GM19452 (cell line): ENCODE data around the gene CDAN1.

Source experiments
- ATAC-seq: cut with Tn5 transposase; IDR thresholded peaks from one replicate; pipeline ENCODE4 v1.9.1; 2021; ENCODE audit not compliant: unreplicated experiment

The CDAN1 gene

DNA sequence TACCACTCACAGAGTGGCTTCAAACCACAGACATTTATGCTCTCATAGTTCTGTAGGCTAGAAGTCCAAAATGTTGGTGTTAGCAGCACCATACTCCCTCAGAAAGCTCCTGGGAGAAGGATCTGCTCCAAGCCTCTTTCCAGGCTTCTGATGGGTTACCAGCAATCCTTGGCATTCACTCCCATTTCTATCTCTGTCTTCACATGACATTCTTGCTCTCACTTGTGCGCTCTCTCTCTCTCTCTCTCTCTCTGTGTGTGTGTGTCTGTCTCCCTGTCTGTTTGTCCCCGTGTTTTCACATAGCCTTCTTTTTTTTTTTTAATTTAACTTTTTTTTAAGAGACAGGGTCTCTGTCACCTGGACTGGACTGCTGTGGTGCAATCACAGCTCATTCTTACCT, 26.3 kb downstream of the CDAN1 start:
- no peak for ATAC-seq

DNA sequence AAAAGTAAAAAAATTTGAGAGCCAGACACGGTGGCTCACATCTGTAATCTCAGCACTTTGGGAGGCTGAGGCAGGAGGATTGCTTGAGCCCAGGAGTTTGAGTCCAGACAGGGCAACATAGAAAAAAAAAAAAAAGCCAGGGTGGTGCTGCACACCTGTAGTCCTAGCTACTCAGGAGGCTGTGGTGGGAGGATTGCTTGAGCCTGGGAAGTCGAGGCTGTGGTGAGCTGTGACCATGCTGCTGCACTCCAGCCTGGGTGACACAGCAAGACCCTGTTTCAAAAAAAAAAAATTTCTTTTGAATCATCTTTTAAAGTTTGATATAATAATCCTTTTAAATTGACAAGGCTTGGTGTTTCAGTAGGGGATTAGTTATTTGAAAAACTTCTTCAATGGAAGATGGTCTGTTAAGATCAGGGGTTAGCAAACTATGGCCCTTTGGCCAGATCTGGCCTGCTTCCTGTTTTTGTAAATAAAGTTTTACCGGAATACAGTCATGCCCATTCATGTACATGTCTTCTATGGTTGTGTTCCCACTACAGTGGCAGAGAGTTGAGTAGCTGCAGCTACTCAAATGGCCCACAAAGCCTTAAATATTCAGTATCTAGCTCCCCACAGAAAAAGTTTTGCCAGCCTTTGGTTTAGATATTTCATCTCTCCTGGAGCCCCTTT, 28.9 kb downstream of the CDAN1 start:
- ATAC-seq = no peak

DNA sequence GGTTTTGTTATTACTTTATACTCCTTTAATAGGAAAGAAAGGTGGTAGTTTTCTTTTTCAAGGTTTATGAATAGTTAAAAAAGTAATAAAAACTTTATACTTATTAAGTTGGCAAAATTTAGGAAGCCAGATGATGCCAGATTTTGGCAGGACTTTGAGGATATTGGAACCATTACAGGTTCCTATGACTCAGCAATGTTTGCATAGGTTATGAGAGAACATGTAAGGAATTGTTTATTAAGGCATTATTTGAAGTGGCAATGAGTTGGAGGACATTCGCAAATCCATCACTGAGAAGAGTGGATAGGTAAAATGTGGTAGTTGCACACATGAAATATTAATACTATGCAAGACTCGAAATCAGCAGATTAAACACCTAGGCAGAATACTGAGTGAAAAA, 29.9 kb downstream of the CDAN1 start:
- ATAC-seq = no peak

GRCh38 chr15:42705336-42705735, 31.6 kb downstream of the CDAN1 start:
- no peak for ATAC-seq

- no peak for ATAC-seq
Observed at GRCh38 chr15:42704492-42704926, 32.4 kb downstream of the CDAN1 start.

DNA sequence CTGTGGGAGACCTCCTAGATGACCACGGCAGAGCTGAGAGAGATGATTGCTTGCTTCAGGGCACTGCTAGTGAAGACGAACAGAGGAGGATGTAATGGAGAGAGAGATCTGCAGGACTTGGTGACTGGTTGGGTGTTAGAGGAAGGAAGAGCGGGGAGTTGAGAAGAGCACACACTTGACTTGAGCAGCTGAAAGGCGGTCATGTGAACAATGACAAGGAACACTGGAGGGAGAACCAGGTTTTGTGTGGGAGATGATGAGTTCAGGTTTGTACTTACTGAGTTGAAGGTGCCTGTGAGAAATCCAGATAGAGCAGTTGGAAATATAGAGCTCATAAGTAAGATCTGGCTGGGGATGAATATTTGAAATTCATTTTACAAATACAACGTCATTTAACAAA, 40.3 kb downstream of the CDAN1 start:
- no peak for ATAC-seq

- no peak for ATAC-seq
Observed at GRCh38 chr15:42695527-42696071, 41.3 kb downstream of the CDAN1 start.

GRCh38 chr15:42694398-42694797, 42.5 kb downstream of the CDAN1 start:
- ATAC-seq = no peak

DNA sequence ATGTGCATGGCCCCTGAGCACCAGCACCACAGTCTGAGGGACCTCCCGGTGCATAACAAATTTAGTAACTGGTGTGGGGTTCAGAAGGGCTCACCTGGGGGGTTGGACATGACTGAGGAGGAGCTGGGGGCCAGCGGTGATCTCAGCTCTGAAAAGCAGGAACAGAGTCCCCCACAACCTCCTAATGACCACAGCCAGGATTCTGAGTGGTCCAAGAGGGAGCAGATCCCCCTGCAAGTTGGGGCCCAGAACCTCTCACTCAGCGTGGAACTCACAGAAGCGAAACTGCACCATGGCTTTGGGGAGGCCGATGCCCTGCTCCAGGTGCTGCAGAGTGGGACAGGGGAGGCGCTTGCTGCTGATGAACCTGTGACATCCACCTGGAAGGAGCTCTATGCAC, 43.0 kb downstream of the CDAN1 start:
- ATAC-seq = no peak

DNA sequence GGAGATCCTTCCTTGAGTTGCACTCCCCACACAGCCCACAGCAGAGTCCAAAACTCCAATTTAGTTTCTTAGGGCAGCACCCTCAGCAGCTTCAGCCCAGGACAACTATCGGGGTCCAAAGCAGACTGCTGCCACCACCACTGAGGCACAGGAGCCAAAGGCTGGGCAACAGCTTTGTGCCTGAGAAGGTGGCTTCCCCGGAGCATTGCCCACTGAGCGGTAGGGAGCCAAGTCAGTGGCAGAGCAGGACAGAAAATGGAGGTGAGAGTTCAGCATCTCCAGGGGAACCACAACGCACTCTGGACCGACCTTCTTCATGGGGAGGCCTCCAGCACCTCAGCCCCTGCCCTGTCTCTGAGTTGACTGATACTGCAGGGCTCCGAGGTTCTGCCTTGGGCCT, 43.4 kb downstream of the CDAN1 start:
- no peak for ATAC-seq

DNA sequence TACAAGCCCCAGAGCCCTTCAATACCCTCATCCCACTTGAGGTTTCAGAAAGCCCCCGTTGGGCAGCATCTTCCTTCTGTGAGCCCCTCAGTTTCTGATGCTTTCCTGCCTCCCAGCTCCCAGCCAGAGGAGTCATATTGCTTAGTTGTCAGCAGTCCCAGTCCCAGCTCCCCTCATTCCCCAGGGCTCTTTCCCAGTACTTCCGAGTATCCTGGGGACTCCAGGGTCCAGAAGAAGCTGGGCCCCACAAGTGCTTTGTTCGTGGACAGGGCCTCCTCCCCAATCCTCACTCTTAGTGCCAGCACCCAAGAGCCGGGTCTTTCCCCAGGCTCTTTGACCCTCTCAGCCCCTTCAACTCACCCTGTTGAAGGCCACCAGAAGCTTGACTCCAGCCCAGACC, 43.9 kb downstream of the CDAN1 start:
- ATAC-seq = no peak

- ATAC-seq = no peak
Observed at GRCh38 chr15:42692536-42692935, 44.4 kb downstream of the CDAN1 start.

DNA sequence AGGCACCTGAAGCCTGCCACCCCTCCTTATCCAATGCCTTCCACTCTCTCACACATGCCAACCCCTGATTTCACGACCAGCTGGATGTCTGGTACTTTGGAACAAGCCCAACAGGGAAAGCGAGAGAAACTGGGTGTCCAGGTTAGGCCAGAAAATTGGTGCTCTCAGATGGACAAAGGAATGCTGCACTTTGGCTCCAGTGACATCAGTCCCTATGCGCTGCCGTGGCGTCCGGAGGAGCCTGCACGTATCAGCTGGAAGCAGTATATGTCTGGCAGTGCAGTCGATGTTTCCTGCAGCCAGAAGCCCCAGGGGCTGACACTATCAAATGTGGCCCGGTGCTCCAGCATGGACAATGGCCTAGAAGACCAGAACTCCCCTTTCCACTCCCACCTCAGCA, 45.2 kb downstream of the CDAN1 start:
- no peak for ATAC-seq

DNA sequence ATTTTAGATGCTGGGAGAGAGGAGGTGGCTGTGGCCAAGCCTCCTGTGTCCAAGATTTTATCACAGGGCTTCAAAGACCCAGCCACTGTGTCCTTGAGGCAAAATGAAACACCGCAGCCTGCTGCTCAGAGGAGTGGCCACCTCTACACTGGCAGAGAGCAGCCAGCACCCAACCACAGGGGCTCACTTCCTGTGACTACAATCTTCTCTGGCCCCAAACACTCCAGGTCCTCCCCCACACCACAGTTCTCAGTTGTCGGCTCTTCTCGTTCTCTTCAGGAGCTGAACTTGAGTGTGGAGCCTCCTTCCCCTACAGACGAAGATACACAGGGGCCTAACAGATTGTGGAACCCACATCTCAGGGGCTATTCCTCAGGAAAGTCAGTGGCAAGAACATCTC, 45.6 kb downstream of the CDAN1 start:
- ATAC-seq = no peak

DNA sequence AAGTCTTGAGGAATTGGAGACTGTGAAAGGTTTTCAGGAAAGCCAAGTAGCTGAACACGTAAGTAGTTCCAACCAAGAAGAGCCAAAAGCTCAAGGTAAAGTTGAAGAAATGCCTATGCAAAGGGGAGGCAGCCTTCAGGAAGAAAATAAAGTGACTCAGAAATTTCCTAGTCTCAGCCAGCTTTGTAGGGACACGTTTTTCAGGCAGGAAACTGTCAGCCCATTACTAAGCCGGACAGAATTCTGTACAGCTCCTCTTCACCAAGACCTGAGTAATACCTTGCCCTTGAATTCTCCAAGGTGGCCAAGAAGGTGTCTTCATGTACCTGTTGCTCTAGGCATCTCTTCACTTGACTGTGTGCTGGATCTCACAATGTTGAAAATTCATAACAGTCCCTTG, 48.6 kb downstream of the CDAN1 start:
- no peak for ATAC-seq

DNA sequence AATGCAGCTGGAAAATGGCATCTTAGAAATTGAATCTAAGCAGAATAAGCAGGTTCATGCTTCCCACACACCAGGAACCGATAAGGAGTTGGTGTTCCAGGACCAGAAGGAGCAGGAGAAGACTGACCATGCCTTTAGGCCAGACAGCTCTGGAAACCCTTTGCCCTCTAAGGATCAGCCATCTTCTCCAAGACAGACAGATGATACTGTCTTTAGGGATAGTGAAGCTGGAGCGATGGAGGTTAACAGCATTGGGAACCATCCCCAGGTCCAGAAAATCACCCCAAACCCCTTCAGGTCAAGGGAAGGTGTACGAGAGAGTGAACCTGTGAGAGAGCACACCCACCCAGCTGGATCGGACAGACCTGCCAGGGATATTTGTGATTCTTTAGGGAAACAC, 49.2 kb downstream of the CDAN1 start:
- no peak for ATAC-seq

- ATAC-seq = no peak
Observed at GRCh38 chr15:42686281-42686680, 50.6 kb downstream of the CDAN1 start.

GRCh38 chr15:42681119-42681518, 55.8 kb downstream of the CDAN1 start:
- no peak for ATAC-seq

GRCh38 chr15:42680142-42680482, 56.8 kb downstream of the CDAN1 start:
- peak; percentile 48 for ATAC-seq

DNA sequence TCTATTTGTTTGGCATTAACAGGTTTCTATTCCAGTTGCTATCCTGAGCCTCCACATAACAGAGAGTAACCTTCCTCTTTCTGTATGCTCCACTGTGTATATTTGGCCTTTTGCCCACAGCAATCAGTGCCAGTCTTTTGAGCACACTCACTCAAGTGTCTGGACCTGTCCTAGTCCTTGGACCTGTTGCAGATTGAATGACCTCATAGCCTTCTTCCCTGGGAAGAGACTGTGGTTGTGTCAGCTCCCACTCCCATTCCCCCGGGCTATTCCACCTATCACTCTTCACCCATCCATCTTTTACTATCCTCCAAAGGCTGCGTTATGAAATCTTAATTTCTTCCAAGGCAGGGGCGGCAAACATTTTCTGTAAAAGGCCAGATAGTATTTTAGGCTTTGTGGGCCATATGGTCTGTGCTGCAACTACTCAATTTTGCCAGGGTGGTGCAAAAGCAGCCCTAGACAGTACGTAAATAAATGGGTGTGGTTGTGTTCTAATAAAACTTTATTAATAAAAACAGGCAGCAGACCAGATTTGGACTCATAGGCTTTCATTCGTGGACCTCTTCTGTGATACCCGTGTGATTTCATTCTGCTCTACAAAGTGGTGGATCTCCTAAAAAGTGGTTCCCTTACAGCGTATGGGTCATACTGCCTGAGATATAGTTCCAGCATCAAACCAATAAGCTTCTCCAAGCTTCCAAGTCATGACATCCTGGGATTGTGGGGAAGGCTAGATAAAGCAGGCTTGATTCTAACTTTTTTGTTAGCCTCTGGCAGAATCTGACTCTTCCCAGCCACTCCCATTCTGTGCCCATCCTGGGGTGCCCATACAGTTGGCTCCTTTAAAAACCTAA, 57.4 kb downstream of the CDAN1 start:
- ATAC-seq = no peak

DNA sequence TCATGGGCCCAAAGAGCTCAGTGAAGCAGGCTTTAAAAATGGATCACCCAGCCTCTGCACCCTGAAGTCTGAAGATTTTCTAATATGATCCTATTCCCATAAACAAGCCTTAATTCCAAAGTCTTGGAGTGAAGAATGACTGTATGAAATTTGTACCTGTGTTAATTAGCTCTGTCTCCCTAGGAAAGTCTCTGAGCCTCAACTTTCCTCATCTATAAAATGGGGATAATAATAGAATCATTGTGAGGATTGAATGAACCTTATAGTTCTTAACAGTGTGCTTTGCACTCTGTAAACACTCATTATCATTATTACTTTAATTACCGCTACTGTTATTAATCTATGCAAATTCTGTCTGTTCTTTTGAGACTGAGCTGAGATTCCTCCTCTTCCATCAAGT, 61.9 kb downstream of the CDAN1 start:
- no peak for ATAC-seq

- ATAC-seq = no peak
Observed at GRCh38 chr15:42674472-42674871, 62.5 kb downstream of the CDAN1 start.
